ENCODE results near the gene PNPT1. TPM values are rescaled to one million over a fixed set of nuclear protein-coding genes. Genes with fewer than 3 reads are reported as not detected.

Gene PNPT1
- total and polyA plus RNA-seq, 2 of the 13 experiments (the other 11 are each of a cell fraction or from before 2014, with no cell fraction given), result 23.4 to 61.0 TPM

DNA sequence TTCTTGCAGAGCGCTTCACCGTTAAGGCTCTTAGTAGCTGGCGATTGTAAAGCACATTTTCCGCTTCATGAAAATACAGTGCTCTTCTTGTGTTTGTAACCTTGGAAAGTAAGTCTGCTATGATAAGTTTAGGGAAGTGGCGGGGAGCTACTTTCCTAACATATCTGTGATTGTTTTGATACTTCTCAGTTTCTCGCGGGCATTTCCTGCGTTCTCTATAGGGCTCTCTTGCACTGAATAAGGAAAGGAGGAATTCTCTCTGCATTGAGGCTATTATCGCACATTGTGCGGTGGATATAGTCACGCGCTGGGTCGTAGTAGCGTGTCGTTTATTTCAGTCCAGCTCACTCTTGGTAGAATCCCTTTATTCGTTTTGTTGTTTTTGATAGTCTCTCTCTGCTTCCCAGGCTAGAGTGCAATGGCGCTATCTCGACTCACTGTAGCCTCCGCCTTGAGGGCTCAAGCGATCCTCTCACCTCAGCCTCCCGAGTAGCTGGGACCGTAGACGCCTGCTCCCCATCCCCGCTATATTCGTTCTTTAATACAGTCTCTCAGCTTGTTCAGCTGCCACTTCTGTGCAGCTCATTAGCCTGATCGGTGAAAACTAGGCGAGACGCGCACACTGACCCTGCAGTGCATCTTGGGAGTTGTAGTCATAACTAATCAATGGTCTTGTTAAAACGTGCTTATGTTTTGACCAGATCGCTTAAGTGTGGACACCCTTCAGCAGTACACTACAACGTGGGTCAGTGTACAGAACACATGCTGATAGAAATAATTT, 75.2 kb downstream of the PNPT1 start (continued):
- no peak for TF ChIP-seq ARHGAP35 (CRISPR knock-in tag; IDR thresholded peaks at IDR 0.05; ENCODE audit: borderline replicate concordance)
- TF ChIP-seq, protein P1, sequence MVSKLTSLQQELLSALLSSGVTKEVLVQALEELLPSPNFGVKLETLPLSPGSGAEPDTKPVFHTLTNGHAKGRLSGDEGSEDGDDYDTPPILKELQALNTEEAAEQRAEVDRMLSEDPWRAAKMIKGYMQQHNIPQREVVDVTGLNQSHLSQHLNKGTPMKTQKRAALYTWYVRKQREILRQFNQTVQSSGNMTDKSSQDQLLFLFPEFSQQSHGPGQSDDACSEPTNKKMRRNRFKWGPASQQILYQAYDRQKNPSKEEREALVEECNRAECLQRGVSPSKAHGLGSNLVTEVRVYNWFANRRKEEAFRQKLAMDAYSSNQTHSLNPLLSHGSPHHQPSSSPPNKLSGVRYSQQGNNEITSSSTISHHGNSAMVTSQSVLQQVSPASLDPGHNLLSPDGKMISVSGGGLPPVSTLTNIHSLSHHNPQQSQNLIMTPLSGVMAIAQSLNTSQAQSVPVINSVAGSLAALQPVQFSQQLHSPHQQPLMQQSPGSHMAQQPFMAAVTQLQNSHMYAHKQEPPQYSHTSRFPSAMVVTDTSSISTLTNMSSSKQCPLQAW (CRISPR knock-in tag; IDR thresholded peaks at IDR 0.05), result 0 out of 2 replicates have a peak, but pooled peaks have one; percentile 65
- no peak for TF ChIP-seq FOXC1 (CRISPR knock-in tag; IDR thresholded peaks at IDR 0.05; ENCODE audit: borderline replicate concordance)
- no peak for TF ChIP-seq CEBPB (IDR thresholded peaks at IDR 0.05; ENCODE audit: borderline replicate concordance, low read depth, low read length)
- TF ChIP-seq RARA (CRISPR knock-in tag; IDR thresholded peaks at IDR 0.05), result peak; percentile 9; the same call in 1 of the 2 replicates
- peak; percentile 33; the same call in 1 of the 2 replicates for TF ChIP-seq KLF11 (CRISPR knock-in tag; IDR thresholded peaks at IDR 0.05)
- peak; percentile 21; the same call in 1 of the 2 replicates for TF ChIP-seq CBX5 (CRISPR knock-in tag; IDR thresholded peaks at IDR 0.05; ENCODE audit: borderline replicate concordance)
- TF ChIP-seq POLR2G (IDR thresholded peaks at IDR 0.05; ENCODE audit: low read depth, low read length), result peak; percentile 67
- no peak; the same call in 1 of the 2 replicates for TF ChIP-seq ZNF747 (CRISPR knock-in tag; IDR thresholded peaks at IDR 0.05; ENCODE audit: borderline replicate concordance)
- 0 out of 2 replicates have a peak, but pooled peaks have one; percentile 11 for TF ChIP-seq GFI1 (CRISPR knock-in tag; IDR thresholded peaks at IDR 0.05; ENCODE audit: borderline replicate concordance)
- no peak; the same call in 1 of the 2 replicates for TF ChIP-seq ZNF547 (CRISPR knock-in tag; IDR thresholded peaks at IDR 0.05)
- TF ChIP-seq KDM1A (CRISPR knock-in tag; IDR thresholded peaks at IDR 0.05), result no peak
- no peak for TF ChIP-seq BRD4 (CRISPR knock-in tag; IDR thresholded peaks at IDR 0.05)
- TF ChIP-seq, protein P2, sequence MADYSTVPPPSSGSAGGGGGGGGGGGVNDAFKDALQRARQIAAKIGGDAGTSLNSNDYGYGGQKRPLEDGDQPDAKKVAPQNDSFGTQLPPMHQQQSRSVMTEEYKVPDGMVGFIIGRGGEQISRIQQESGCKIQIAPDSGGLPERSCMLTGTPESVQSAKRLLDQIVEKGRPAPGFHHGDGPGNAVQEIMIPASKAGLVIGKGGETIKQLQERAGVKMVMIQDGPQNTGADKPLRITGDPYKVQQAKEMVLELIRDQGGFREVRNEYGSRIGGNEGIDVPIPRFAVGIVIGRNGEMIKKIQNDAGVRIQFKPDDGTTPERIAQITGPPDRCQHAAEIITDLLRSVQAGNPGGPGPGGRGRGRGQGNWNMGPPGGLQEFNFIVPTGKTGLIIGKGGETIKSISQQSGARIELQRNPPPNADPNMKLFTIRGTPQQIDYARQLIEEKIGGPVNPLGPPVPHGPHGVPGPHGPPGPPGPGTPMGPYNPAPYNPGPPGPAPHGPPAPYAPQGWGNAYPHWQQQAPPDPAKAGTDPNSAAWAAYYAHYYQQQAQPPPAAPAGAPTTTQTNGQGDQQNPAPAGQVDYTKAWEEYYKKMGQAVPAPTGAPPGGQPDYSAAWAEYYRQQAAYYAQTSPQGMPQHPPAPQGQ (CRISPR knock-in tag; IDR thresholded peaks at IDR 0.05; ENCODE audit: borderline replicate concordance), result no peak
- no peak for TF ChIP-seq JUNB (CRISPR knock-in tag; IDR thresholded peaks at IDR 0.05; ENCODE audit: borderline replicate concordance)
- TF ChIP-seq, protein P3, sequence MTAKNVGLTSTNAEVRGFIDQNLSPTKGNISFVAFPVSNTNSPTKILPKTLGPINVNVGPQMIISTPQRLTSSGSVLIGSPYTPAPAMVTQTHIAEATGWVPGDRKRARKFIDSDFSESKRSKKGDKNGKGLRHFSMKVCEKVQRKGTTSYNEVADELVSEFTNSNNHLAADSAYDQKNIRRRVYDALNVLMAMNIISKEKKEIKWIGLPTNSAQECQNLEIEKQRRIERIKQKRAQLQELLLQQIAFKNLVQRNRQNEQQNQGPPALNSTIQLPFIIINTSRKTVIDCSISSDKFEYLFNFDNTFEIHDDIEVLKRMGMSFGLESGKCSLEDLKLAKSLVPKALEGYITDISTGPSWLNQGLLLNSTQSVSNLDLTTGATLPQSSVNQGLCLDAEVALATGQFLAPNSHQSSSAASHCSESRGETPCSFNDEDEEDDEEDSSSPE (CRISPR knock-in tag; IDR thresholded peaks at IDR 0.05), result no peak
- TF ChIP-seq ZNF205 (CRISPR knock-in tag; IDR thresholded peaks at IDR 0.05), result no peak; the same call in 1 of the 2 replicates
- 0 out of 2 replicates have a peak, but pooled peaks have one; percentile 52 for TF ChIP-seq HOXA5 (CRISPR knock-in tag; IDR thresholded peaks at IDR 0.05)
- TF ChIP-seq, protein P4, sequence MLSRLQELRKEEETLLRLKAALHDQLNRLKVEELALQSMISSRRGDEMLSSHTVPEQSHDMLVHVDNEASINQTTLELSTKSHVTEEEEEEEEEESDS (CRISPR knock-in tag; IDR thresholded peaks at IDR 0.05; ENCODE audit: borderline replicate concordance), result no peak
- TF ChIP-seq GABPB1 (CRISPR knock-in tag; IDR thresholded peaks at IDR 0.05), result peak; percentile 61; the same call in 1 of the 2 replicates
- TF ChIP-seq ZNF615 (CRISPR knock-in tag; IDR thresholded peaks at IDR 0.05; ENCODE audit: borderline replicate concordance), result 0 out of 2 replicates have a peak, but pooled peaks have one; percentile 37
- TF ChIP-seq KLF16 (CRISPR knock-in tag; IDR thresholded peaks at IDR 0.05), result no peak
- no peak for TF ChIP-seq ZFYVE20 (CRISPR knock-in tag; IDR thresholded peaks at IDR 0.05; ENCODE audit: borderline replicate concordance, low read depth)
- TF ChIP-seq NBN (conservative IDR thresholded peaks at IDR 0.05), result no peak
- TF ChIP-seq ELF1 (CRISPR knock-in tag; IDR thresholded peaks at IDR 0.05), result no peak; the same call in 1 of the 2 replicates
- no peak for TF ChIP-seq MBD4 (IDR thresholded peaks at IDR 0.05; ENCODE audit: borderline replicate concordance, low read length)
